ENCODE results near the gene FARS2.
A peak's percentile ranks its signal among the peaks of the same experiment; 100 is the strongest.

DNA sequence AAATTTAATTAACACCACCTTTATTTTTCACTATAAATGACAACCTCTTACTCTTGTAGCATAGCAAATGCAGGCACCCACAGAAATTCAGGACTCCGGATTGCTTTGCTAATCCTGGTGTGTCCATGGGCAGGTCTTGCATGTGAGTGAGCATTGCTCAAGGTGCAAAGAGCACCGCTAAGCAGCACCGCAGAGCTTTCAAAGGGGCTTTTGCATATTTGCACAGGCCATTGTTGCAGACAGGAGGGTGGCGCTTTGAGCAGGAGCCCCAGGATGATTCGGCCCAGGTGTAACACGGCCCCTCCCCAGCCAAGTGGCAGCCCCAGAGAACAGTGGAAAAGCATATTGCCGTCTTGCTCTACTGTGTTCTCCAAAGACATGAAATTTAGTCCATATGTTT, 452.2 kb downstream of the FARS2 start:
- TF ChIP-seq TCF7 (CRISPR knock-in tag; IDR thresholded peaks at IDR 0.05; ENCODE audit: low read depth) (no peak), MAX (CRISPR knock-in tag; IDR thresholded peaks at IDR 0.05) (no peak), E2F4 (CRISPR knock-in tag; IDR thresholded peaks at IDR 0.05; ENCODE audit: borderline replicate concordance, low read depth) (no peak), ZNF121 (CRISPR knock-in tag; IDR thresholded peaks at IDR 0.05) (peak; percentile 98), FOXP1 (CRISPR knock-in tag; IDR thresholded peaks at IDR 0.05; ENCODE audit: borderline replicate concordance) (no peak), ZNF263 (CRISPR knock-in tag; IDR thresholded peaks at IDR 0.05; ENCODE audit: low read depth) (no peak), TEAD4 (CRISPR knock-in tag; IDR thresholded peaks at IDR 0.05) (no peak)
- TF ChIP-seq, protein P1, sequence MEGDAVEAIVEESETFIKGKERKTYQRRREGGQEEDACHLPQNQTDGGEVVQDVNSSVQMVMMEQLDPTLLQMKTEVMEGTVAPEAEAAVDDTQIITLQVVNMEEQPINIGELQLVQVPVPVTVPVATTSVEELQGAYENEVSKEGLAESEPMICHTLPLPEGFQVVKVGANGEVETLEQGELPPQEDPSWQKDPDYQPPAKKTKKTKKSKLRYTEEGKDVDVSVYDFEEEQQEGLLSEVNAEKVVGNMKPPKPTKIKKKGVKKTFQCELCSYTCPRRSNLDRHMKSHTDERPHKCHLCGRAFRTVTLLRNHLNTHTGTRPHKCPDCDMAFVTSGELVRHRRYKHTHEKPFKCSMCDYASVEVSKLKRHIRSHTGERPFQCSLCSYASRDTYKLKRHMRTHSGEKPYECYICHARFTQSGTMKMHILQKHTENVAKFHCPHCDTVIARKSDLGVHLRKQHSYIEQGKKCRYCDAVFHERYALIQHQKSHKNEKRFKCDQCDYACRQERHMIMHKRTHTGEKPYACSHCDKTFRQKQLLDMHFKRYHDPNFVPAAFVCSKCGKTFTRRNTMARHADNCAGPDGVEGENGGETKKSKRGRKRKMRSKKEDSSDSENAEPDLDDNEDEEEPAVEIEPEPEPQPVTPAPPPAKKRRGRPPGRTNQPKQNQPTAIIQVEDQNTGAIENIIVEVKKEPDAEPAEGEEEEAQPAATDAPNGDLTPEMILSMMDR (IDR thresholded peaks at IDR 0.05), result no peak
- TF ChIP-seq, protein P2, sequence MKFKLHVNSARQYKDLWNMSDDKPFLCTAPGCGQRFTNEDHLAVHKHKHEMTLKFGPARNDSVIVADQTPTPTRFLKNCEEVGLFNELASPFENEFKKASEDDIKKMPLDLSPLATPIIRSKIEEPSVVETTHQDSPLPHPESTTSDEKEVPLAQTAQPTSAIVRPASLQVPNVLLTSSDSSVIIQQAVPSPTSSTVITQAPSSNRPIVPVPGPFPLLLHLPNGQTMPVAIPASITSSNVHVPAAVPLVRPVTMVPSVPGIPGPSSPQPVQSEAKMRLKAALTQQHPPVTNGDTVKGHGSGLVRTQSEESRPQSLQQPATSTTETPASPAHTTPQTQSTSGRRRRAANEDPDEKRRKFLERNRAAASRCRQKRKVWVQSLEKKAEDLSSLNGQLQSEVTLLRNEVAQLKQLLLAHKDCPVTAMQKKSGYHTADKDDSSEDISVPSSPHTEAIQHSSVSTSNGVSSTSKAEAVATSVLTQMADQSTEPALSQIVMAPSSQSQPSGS (CRISPR knock-in tag; IDR thresholded peaks at IDR 0.05; ENCODE audit: borderline replicate concordance, low read depth), result no peak

Data from WTC11 (cell line).